ENCODE data around the gene SHC3. TPM values are rescaled to one million over a fixed set of nuclear protein-coding genes. Genes with fewer than 3 reads are reported as not detected.

The SHC3 gene
- total and polyA plus RNA-seq, 2 donors from 2014 or later: 0.95 to 1.5 TPM

- intact Hi-C loops (cut with DNase I): no loop called here
- FAIRE-seq: no peak
- Histone ChIP-seq H3K27me3 (ENCODE audit: control insufficient read depth, insufficient read depth, low read length) (no peaks in the 10 kb centered on the region), H3K4me3 (ENCODE audit: low read length in 3 of 3) (no peak overlapping the region), H3K4me1 (ENCODE audit: control insufficient read depth in 2 of 3, insufficient read depth in 2 of 3, low read depth in 1 of 3, low read length in 3 of 3) (peaks cover 0 to under 1% (median 0%) of the 10 kb centered on the region in 3 donors), H3K9ac (ENCODE audit: low read length in 3 of 3) (no peak overlapping the region), H3K36me3 (ENCODE audit: control insufficient read depth in 2 of 3, insufficient read depth in 3 of 3, low read length in 3 of 3) (no peaks in the 10 kb centered on the region), H3K9me3 (ENCODE audit: control insufficient read depth in 2 of 3, insufficient read depth in 1 of 3, low read length in 3 of 3) (no peaks in the 10 kb centered on the region), H3K27ac (ENCODE audit: low read depth in 2 of 2, low read length in 2 of 2) (no peak overlapping the region)
- no peak for DNase-seq
- TF ChIP-seq, protein P1, sequence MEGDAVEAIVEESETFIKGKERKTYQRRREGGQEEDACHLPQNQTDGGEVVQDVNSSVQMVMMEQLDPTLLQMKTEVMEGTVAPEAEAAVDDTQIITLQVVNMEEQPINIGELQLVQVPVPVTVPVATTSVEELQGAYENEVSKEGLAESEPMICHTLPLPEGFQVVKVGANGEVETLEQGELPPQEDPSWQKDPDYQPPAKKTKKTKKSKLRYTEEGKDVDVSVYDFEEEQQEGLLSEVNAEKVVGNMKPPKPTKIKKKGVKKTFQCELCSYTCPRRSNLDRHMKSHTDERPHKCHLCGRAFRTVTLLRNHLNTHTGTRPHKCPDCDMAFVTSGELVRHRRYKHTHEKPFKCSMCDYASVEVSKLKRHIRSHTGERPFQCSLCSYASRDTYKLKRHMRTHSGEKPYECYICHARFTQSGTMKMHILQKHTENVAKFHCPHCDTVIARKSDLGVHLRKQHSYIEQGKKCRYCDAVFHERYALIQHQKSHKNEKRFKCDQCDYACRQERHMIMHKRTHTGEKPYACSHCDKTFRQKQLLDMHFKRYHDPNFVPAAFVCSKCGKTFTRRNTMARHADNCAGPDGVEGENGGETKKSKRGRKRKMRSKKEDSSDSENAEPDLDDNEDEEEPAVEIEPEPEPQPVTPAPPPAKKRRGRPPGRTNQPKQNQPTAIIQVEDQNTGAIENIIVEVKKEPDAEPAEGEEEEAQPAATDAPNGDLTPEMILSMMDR (IDR thresholded peaks at IDR 0.05; ENCODE audit: borderline replicate concordance, extremely low read depth, insufficient read depth): no peak
These were observed 118.6 kb downstream of the SHC3 start for GRCh38 chr9:89059925-89060506.

GRCh38 chr9:89058906-89059305, 119.7 kb downstream of the SHC3 start:
- no peaks in the 10 kb centered on the region for H3K27me3 ChIP-seq (ENCODE audit: control insufficient read depth, insufficient read depth, low read length)
- H3K9me3 ChIP-seq (ENCODE audit: control insufficient read depth in 2 of 3, insufficient read depth in 1 of 3, low read length in 3 of 3): no peaks in the 10 kb centered on the region
- H3K27ac ChIP-seq (ENCODE audit: low read depth in 2 of 2, low read length in 2 of 2): no peak overlapping the region
- peaks cover 0 to 6% (median 0%) of the 10 kb centered on the region in 3 donors for H3K4me1 ChIP-seq (ENCODE audit: control insufficient read depth in 2 of 3, insufficient read depth in 2 of 3, low read depth in 1 of 3, low read length in 3 of 3)
- TF ChIP-seq, protein P1 (IDR thresholded peaks at IDR 0.05; ENCODE audit: borderline replicate concordance, extremely low read depth, insufficient read depth): no peak
- H3K9ac ChIP-seq (ENCODE audit: low read length in 3 of 3): no peak overlapping the region
- intact Hi-C loops (cut with DNase I): no loop called here
- no peaks in the 10 kb centered on the region for H3K36me3 ChIP-seq (ENCODE audit: control insufficient read depth in 2 of 3, insufficient read depth in 3 of 3, low read length in 3 of 3)
- no peak overlapping the region for H3K4me3 ChIP-seq (ENCODE audit: low read length in 3 of 3)
- FAIRE-seq (no peak), DNase-seq (no peak)

DNA sequence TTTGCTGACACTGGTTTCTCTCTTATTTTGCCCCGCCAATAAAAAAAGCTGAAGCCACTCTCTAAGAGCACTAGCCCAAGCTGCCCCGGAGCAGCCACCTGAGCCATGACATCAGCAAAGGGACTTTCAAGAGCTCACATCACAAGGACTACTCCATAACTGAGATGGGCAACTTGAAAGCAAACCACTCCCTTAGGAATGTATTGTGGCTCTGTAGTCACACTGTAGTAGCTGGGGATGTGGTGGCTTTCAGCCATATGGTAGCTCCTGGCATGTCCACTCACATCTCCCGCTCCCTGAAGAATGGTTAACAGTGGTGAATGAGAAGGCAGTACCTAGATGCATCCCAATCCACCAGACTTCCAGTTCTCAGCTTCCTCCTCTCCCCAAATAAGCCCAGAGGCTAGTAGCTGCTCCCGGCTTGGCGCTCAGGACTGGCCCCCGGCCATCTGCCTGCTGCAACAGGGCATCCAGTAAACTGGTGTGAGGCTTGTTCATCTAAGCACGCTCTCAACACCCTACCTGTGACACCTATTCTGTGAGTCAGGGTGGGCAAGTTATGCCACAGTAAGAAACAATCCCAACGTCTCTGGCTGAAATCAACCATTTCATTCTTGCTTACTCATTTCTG, 123.6 kb downstream of the SHC3 start:
- TF ChIP-seq, protein P1 (IDR thresholded peaks at IDR 0.05; ENCODE audit: borderline replicate concordance, extremely low read depth, insufficient read depth): no peak
- Histone ChIP-seq H3K4me1 (ENCODE audit: control insufficient read depth in 2 of 3, insufficient read depth in 2 of 3, low read depth in 1 of 3, low read length in 3 of 3) (peaks cover 0 to 6% (median 0%) of the 10 kb centered on the region in 3 donors), H3K4me3 (ENCODE audit: low read length in 3 of 3) (no peak overlapping the region), H3K27me3 (ENCODE audit: control insufficient read depth, insufficient read depth, low read length) (no peaks in the 10 kb centered on the region), H3K9me3 (ENCODE audit: control insufficient read depth in 2 of 3, insufficient read depth in 1 of 3, low read length in 3 of 3) (no peaks in the 10 kb centered on the region), H3K27ac (ENCODE audit: low read depth in 2 of 2, low read length in 2 of 2) (no peak overlapping the region), H3K9ac (ENCODE audit: low read length in 3 of 3) (no peak overlapping the region), H3K36me3 (ENCODE audit: control insufficient read depth in 2 of 3, insufficient read depth in 3 of 3, low read length in 3 of 3) (no peaks in the 10 kb centered on the region)
- FAIRE-seq (no peak), DNase-seq (no peak)
- intact Hi-C loops (cut with DNase I): no loop called here

Measured in kidney (tissue), 14 donors.